Esophagus (tissue), 2 donors: Measurements from ENCODE around the gene DENND11. TPM values are rescaled to one million over a fixed set of nuclear protein-coding genes. Genes with fewer than 3 reads are reported as not detected.

ENCODE experiments used
- H3K27ac ChIP-seq, 2 donors: one replicate each; pipeline ENCODE4 v1.5.1; 2013; ENCODE audit warnings: low read depth in 2 of 2, mild to moderate bottlenecking in 2 of 2, inconsistent platforms in 1 of 2, low read length in 1 of 2, moderate library complexity in 1 of 2
- H3K27me3 ChIP-seq, 2 donors: one replicate each; pipeline ENCODE4 v1.6.1; 2013; ENCODE audit warnings: low read length in 2 of 2, control low read depth in 1 of 2, mild to moderate bottlenecking in 1 of 2; ENCODE audit not compliant: insufficient read depth in 2 of 2, control insufficient read depth in 1 of 2
- H3K36me3 ChIP-seq, 2 donors: one replicate each; pipeline ENCODE4 v1.6.1; 2013; ENCODE audit warnings: low read length in 1 of 2; ENCODE audit not compliant: control insufficient read depth in 2 of 2, insufficient read depth in 2 of 2
- H3K4me1 ChIP-seq, 2 donors: one replicate each; pipeline ENCODE4 v1.6.1; 2013; ENCODE audit warnings: low read length in 1 of 2; ENCODE audit not compliant: control insufficient read depth in 2 of 2, insufficient read depth in 2 of 2
- H3K4me3 ChIP-seq, 2 donors: one replicate each; pipeline ENCODE4 v1.5.1; 2013; ENCODE audit warnings: low read length in 2 of 2, mild to moderate bottlenecking in 2 of 2, low read depth in 1 of 2, moderate library complexity in 1 of 2
- H3K9me3 ChIP-seq, 2 donors: one replicate each; pipeline ENCODE4 v1.6.1; 2013; ENCODE audit warnings: mild to moderate bottlenecking in 2 of 2, low read depth in 1 of 2, low read length in 1 of 2, moderate library complexity in 1 of 2; ENCODE audit not compliant: control insufficient read depth in 2 of 2, insufficient read depth in 1 of 2
- WGBS, 2 donors: extraction: QIAGEN DNeasy Blood & Tissue Kit; methylation state at CpG; one replicate each; pipeline ENCODE4 v1.1.7; 2013; 5-methylcytosine and 5-hydroxymethylcytosine counted together
- polyA plus RNA-seq, 2 donors: library from polyadenylated mRNA; stranded (reverse); fragments of 200-250 nt; gene quantifications; one replicate each; pipeline ENCODE4 v1.2.3, GENCODE V29; 2013
- donor health status: healthy with polysubstance abuse.
- donor health status: Bipolar disorder and iron deficiency.

The DENND11 gene
- polyA plus RNA-seq, 2 donors, result 4.5 to 4.7 TPM

GRCh38 chr7:141729020-141729419 is 27.1 kb upstream of the DENND11 start:
- 80 to 94% methylated on average over 1 of the region's 1 CpG for WGBS, 2 donors

GRCh38 chr7:141722529-141722928 is 20.6 kb upstream of the DENND11 start:
- 83 to 91% methylated on average over 2 of the region's 2 CpGs for WGBS, 2 donors
- no peaks in the 10 kb centered on the region for H3K27me3 ChIP-seq
- no peak overlapping the region for H3K27ac ChIP-seq
- no peaks in the 10 kb centered on the region for H3K9me3 ChIP-seq
- H3K4me1 ChIP-seq, result no peaks in the 10 kb centered on the region
- no peaks in the 10 kb centered on the region for H3K36me3 ChIP-seq
- no peak overlapping the region for H3K4me3 ChIP-seq

More at GRCh38 chr7:141729020-141729419, 27.1 kb upstream of the DENND11 start:
- H3K36me3 ChIP-seq, result no peaks in the 10 kb centered on the region
- no peaks in the 10 kb centered on the region for H3K4me1 ChIP-seq
- H3K27ac ChIP-seq, result no peak overlapping the region
- no peaks in the 10 kb centered on the region for H3K27me3 ChIP-seq
- no peak overlapping the region for H3K4me3 ChIP-seq
- no peaks in the 10 kb centered on the region for H3K9me3 ChIP-seq

- 95 to 96% methylated on average over 1 of the region's 1 CpG for WGBS, 2 donors
Measured at GRCh38 chr7:141717450-141717849, 15.5 kb upstream of the DENND11 start.

GRCh38 chr7:141715794-141716689 is 14.1 kb upstream of the DENND11 start:
- Histone ChIP-seq H3K27ac (no peak overlapping the region), H3K27me3 (no peaks in the 10 kb centered on the region), H3K9me3 (no peaks in the 10 kb centered on the region), H3K4me3 (no peak overlapping the region), H3K4me1 (no peaks in the 10 kb centered on the region), H3K36me3 (no peaks in the 10 kb centered on the region)
- WGBS, 2 donors, result 79 to 80% methylated on average over 6 of the region's 6 CpGs

More at GRCh38 chr7:141717450-141717849, 15.5 kb upstream of the DENND11 start:
- H3K27me3 ChIP-seq, result no peaks in the 10 kb centered on the region
- H3K27ac ChIP-seq, result no peak overlapping the region
- H3K4me1 ChIP-seq, result no peaks in the 10 kb centered on the region
- H3K36me3 ChIP-seq, result no peaks in the 10 kb centered on the region
- H3K4me3 ChIP-seq, result no peak overlapping the region
- H3K9me3 ChIP-seq, result no peaks in the 10 kb centered on the region

GRCh38 chr7:141715018-141715417 is 13.1 kb upstream of the DENND11 start:
- no peaks in the 10 kb centered on the region for H3K27me3 ChIP-seq
- H3K4me1 ChIP-seq, result no peaks in the 10 kb centered on the region
- H3K27ac ChIP-seq, result no peak overlapping the region
- no peaks in the 10 kb centered on the region for H3K9me3 ChIP-seq
- WGBS, 2 donors, result 65 to 69% methylated on average over 4 of the region's 4 CpGs
- no peaks in the 10 kb centered on the region for H3K36me3 ChIP-seq
- no peak overlapping the region for H3K4me3 ChIP-seq

GRCh38 chr7:141714571-141714970 is 12.6 kb upstream of the DENND11 start:
- H3K4me1 ChIP-seq, result no peaks in the 10 kb centered on the region
- H3K4me3 ChIP-seq, result no peak overlapping the region
- no peaks in the 10 kb centered on the region for H3K9me3 ChIP-seq
- no peak overlapping the region for H3K27ac ChIP-seq
- H3K36me3 ChIP-seq, result no peaks in the 10 kb centered on the region
- 68 to 80% methylated on average over 2 of the region's 2 CpGs for WGBS, 2 donors
- H3K27me3 ChIP-seq, result no peaks in the 10 kb centered on the region

- WGBS, 2 donors, result 91 to 92% methylated on average over 1 of the region's 1 CpG
- Histone ChIP-seq H3K9me3 (no peaks in the 10 kb centered on the region), H3K27ac (no peak overlapping the region), H3K36me3 (no peaks in the 10 kb centered on the region), H3K4me1 (no peaks in the 10 kb centered on the region), H3K4me3 (no peak overlapping the region), H3K27me3 (no peaks in the 10 kb centered on the region)
Measured at GRCh38 chr7:141713890-141714289, 11.9 kb upstream of the DENND11 start.

GRCh38 chr7:141712603-141713255 is 10.8 kb upstream of the DENND11 start:
- WGBS, 2 donors, result 88% methylated on average over 5 of the region's 5 CpGs
- H3K9me3 ChIP-seq, result no peaks in the 10 kb centered on the region
- no peaks in the 10 kb centered on the region for H3K4me1 ChIP-seq
- no peaks in the 10 kb centered on the region for H3K36me3 ChIP-seq
- no peaks in the 10 kb centered on the region for H3K27me3 ChIP-seq
- no peak overlapping the region for H3K4me3 ChIP-seq
- no peak overlapping the region for H3K27ac ChIP-seq

- Histone ChIP-seq H3K36me3 (no peaks in the 10 kb centered on the region), H3K27ac (no peak overlapping the region), H3K9me3 (no peaks in the 10 kb centered on the region), H3K4me3 (no peak overlapping the region), H3K27me3 (no peaks in the 10 kb centered on the region), H3K4me1 (no peaks in the 10 kb centered on the region)
- WGBS, 2 donors, result 41 to 52% methylated on average over 1 of the region's 1 CpG
Measured at GRCh38 chr7:141710301-141710700, 8.3 kb upstream of the DENND11 start.
